NCI-H2081 treated with DMSO at 0.1 percent for 48 hours (cell line): Measurements from ENCODE around the gene RPH3AL.

Experiments
- DNase-seq: peaks from one replicate; lab custom pipeline; 2025; lab: John Stamatoyannopoulos, UW

The RPH3AL gene

DNA sequence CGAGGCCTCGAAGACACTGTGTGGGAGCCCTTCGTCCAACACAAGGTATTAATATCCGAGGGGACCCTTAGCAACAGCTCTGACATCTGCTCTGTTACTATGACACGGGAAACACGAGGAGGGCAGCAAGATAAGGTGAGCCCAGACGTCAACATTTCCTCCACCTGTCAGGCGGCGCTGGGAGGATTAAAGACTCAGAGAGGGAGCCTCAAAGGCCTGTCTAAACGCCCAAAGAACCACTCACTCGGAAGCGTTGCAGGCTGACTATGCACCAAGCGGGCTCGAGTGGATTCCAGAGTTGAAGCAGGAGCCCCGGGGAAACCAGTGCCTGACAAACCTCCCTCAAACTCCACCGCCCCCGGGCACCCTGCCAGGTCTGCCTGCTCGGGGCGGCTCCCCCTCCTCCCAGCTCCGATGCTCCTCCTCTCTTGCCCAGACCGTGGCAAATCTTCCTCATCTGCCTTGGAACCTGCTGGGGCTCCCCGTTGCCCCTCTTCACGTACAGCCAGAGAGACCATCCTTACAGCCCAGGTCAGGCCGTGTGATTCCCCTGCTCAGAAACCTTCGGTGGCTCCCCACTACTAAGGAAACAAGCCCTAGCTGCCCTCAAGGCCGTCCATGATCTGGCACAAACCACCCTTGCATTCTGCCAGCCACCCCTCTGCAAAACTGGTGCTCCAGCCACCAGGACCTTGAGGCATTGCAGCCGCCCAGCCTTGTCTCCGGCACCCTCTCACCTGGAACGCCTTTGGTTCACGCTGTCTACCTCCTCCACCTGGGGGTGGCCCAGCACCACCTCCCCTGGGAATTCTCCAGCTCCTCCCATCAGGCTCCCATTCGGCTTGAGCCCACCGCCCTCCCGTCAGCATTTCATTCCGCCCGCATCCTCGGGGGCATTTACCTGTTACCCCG lies 16.2 kb downstream of the RPH3AL start:
- DNase-seq: no peak

DNA sequence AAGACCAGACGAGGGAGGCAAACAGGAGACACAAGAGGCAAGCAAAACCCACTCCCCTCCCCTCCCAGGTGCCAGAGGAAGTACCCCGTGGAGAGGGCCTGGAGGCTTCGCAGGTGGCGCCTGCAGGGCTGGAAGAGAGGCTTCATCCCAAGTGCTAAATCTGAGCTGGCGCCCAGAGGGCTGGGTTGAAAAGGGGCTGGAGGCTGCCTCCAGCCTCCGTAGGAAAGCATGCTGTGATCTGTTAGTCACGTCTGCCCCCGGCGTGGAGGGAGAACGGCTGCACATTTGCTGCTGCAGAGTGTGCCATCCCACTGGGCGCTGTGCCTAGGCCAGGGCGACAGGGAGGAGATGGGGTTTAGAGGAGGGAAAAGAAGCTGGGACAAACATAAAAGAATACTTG lies 16.9 kb downstream of the RPH3AL start:
- DNase-seq: no peak

DNA sequence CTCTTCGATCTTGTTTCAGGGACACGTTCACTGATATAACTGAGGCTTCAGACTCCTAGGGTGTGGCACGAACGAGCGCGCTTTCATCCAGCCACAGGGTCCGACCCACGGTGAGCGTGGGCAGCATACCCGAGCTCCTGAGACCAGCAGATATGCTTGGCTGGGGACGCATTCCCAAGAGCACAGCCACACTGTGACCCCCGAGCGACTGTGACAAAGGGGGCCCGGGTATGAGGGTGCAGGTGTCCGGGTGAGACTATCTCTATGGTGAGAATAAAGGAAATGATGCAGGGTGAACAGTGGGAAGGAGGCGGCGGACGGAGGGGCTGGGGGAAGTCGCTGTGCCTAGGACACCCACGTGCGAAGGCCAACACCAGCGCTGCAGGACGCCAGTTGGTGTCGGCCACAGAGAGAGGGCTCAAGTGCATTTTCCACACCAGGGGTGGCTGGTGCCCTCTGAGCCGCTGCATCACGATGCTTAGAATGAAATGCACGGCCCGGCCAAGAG lies 17.6 kb downstream of the RPH3AL start:
- DNase-seq: no peak

DNA sequence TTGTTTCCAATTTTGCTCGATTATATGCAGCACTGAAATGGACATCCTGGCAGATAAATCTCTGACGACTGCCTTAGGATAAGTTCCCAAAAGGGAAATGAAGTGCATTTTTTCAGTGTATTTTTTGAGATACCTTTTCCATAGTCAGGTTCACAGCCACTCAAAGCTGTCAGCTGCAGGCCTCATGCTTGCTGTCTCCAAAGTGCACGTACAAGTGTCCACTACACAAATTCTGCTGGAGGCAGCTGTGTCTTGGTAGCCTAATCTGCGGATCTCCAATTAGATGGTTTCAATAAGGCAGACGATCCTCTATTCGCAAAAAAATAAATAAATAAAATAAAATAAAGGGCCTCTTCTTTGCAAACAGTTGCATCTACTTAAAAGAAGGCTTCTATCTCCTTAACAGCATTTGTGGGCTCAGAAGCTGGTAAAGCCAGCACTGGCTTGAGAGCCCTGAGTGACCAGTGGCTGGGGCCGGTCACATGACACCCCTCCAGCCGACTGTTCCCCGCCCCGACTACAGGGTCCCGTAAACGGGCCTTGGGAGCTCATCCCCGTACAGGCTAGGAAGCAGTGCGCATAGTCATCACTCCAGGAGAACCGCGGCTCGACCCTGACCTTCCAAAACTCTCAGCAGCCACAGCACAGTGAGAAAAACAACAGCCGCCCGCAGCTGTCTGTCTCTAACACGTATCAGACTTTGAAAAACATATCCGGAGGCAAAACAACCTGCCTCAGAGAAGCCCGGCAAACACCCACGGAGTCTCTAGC lies 18.8 kb downstream of the RPH3AL start:
- no peak for DNase-seq

DNA sequence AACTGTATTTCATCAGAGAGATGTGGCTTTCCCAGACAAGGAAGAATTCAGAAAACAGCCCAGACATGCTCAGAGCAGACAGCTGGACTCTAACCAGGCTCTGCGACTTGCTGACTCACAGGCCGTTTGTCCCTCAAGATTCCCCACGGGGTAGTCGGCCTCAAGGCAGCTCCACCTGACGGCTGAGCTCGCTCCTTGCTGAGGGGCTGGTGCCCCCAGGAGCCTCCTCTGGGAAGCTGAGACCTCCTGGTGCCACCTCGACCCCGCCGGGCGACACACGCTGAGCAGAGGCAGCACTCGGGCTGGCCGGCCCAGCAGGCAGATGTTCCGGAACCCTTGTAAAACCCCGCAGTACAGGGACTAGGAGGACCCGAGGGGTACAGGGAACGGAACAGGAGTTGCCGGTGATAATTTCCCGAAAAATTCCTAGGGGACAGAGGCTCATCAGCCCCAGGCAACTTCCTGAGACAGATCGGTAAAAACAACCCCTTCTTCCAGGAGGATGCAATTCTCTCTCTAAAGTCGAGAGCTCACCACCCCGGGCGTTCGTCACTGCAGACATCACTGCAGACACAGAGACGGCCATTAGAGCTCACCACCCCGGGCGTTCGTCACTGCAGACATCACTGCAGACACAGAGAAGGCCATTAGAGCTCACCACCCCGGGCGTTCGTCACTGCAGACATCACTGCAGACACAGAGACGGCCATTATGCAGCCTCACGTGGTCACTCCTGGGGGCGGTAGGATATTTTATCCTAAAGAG lies 19.9 kb downstream of the RPH3AL start:
- no peak for DNase-seq

DNA sequence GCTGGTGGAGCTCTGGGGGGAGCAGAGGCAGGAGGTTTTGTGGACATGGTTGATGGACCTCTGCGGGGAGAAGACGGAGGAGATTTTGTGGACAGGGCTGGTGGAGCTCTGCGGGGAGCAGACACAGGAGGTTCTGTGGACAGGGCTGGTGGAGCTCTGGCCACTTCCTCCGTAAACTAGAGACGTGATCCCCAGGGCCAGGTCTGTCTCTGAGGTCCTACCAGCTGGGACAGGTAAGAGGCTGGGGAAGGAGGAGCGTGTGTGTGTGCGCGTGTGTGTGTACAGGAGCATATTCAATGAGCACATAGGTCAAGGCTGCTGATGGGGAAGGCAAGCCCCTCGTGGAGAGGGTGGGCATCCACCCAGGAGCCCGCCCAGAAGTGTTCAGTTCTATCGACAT lies 20.6 kb downstream of the RPH3AL start:
- no peak for DNase-seq

DNA sequence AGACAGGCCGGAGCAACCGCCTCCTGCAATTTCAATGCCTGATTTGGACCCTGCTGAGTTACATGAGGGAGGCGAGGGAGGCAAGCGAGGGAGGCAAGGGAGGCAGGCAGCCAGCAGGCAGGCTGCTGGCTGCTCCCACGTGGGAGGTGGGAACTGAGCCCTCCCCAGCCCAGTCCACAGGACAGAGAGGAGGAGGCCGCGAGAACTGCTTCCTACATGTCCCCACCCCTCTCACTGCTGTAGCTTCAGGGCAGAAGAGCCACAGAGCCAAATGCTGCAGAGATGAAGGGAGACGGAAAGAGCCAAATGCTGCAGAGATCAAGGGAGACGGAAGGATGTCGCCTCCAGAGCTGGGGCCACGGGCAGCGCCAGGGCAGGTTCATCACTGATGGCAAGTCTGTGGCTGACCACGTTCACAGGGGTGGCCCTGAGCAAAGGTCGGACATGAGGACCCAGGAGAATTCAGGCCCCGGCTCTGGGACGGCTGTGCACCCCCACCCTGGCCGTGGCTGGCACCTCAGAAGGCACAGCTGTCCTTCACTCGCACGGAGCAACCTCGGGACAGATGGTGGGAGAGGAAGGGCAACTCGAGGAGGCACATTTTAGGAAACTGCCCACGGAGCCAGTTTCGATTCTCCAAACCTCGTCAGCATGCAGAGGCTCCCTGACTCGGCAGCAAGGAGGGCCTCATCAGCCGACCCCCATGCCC lies 21.5 kb downstream of the RPH3AL start:
- no peak for DNase-seq

DNA sequence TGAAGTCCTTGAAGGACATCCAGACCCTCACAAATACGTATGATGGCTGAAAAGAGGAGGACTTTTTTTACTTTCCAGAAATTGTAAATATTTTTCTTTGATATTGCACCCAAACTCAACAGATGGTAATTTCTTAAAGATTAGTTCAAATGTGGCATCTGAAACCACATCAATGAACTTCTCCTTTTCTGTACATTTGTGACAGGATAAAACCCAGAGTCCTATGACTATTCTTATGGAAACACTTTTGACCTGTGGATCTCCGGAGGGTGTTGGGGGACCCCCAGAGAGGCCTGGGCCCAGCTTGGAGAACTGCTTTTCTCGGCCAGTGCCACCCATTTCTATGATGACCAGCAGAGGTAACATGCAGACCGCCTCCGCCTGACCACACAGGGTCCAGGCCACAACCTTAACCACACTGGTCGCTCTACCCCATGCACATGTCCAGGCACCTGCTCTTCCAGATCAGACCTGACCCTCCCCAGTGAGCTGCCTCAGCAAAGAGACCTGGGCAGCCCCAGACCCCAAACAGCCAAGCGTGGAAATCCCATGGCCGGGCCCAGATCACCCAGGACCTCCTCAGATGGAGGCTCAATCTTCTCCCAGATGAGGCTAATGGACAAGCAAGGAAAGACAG lies 22.7 kb downstream of the RPH3AL start:
- DNase-seq: no peak

DNA sequence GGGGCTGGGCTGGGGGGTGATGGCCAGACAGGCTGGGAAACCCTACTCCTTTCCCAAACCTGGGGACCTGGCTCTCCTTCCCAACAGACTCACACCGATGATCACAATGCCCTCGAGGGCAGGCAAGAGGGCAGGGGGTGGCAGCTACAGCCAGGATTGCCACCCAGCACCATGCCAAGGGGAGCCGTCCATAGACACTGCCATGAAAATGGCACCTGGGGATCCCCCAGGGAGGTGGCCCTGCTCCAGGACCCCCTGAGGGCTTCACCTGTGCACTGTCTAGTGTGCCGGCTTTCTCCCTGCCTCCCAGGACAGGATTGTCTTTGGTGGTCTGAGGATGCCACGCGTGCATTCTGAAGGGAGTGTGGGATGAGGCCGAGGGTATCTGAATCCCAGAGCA lies 24.6 kb downstream of the RPH3AL start:
- no peak for DNase-seq

DNA sequence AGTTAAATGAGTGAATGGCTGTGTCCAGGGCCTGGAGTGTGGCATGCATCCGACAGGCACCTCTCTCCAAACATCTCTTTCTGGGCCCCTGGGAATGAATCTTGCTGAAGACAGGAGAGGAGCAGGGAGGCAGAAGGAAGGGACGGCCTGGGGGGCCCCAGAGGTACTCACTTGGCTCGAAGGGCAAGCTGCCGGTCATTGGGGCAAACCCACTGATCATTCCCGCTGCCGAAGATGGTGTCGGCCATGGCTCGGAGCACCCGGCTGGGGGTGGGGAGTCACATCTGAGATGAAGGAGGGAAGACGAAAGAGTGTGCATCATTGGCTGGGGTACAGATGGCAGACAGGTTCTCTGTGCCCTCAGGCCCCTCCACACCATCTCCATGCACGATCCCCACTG lies 25.3 kb downstream of the RPH3AL start:
- no peak for DNase-seq

DNA sequence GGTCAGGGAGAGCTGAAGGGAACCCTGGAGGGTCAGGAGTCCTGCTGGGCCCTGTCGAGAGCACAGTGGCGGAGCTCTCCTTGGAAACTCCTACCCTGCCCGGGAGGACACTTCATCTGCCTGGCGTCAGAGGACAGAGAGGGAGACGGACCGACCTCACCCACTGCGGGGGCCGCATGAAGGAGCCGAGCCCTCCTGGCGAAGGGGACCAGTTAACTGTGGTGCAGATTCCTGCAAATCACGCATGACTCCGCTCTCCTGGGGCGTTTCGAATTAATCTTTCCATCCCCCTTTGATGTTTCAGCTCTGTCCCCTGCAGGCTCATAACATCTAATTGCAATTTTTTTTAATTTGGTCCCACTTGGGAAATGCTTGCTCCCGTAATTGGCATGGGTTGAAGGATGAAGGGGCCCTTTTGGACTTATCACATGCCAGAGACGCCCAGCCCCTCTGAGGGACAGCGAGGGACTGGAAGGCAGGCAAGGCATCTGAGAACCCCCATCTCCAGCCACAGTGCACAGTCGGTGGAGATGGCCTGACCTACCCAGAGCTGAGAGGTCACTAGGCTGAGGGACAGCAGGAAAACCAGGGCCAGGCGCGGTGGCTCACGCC lies 26.5 kb downstream of the RPH3AL start:
- no peak for DNase-seq

DNA sequence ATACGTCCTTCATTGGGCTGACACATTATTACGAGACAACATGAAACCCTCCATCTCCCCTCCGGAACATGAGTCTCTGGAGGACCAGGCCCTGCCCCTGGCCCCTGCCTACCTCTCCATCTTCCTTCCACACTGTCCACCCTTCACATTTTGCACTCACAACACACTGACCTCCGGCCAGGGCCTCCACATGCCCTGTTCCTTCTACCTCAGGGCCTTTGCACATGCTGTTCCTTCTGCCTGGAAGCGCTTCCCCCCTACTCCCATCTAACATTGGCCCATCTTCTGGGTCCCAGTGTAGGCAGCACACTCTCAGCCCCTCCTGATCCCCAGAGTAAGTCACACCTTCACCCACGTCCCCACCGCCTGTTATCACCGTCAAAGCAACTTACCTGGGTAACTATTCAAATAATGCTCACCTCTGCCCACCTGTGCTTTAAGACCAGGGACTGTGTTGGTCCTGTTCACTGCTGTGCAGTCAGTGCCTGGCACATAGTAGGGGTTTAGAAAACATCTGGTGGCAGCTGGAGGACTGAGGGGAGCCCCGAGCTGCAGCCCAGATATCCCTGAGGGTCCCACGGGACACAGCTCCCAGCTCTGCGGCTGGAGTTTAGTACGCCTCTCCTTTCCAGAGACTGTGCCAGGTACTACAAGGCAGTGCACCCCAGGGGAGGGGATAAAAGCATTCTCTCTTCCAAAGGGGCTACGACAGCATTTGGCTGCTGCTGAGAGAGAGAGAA lies 27.2 kb downstream of the RPH3AL start:
- DNase-seq: no peak

DNA sequence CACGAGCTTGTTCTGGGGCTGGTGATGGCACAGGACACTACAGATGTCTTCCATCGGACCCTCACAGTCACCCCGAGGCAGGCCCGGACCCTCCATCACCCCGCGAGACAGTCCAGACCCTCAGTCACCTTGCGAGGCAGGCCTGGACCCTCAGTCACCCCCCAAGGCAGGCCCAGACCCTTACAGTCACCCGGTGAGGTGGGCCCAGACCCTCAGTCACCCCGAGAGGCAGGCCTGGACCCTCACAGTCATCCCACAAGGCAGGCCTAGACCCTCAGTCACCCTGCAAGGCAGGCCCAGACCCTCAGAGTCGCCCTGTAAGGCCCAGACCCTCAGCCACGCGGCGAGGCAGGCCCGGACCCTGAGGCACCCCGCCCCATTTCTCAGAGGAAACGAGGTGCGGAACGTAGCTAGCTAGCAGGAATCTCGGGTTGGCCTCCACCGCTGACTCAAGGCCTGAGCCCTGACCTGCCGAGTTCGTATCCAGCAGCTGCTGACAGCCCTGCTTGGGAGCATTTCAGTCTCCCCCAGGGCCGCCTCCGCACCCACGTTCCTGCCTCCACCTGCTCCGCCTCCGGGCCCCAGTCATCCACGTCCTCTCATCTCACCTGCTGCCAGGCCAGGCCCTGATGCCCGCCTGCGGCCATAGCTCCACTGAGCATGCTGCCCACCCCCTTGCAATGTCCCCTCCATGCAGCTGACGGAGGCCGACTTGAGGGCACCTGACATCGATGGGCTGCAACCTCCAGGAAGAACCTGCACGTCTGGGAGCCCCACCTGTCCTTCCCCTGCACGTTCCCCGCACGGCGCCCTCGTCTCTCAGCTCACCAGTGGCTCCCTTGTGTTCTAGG lies 28.7 kb downstream of the RPH3AL start:
- DNase-seq: no peak

DNA sequence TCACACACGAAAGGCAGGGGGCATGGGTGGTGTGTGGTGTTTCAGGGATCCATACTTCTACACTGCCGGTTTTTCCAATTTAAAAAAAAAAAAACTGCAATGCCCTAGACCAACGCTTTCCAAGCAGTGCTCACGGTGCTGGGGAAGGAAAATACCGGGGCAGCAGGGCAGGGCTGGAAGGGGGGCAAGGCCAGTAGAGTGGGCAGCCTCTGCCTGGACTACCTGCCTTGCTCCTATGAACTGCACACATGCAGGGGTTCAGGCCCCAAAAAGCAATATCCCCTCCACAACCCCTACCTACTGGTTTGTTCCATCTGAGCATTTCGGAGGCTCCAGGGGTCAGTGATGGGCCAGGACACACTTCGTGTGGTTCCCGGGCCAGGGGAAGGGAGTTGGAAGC lies 29.4 kb downstream of the RPH3AL start:
- DNase-seq: no peak

DNA sequence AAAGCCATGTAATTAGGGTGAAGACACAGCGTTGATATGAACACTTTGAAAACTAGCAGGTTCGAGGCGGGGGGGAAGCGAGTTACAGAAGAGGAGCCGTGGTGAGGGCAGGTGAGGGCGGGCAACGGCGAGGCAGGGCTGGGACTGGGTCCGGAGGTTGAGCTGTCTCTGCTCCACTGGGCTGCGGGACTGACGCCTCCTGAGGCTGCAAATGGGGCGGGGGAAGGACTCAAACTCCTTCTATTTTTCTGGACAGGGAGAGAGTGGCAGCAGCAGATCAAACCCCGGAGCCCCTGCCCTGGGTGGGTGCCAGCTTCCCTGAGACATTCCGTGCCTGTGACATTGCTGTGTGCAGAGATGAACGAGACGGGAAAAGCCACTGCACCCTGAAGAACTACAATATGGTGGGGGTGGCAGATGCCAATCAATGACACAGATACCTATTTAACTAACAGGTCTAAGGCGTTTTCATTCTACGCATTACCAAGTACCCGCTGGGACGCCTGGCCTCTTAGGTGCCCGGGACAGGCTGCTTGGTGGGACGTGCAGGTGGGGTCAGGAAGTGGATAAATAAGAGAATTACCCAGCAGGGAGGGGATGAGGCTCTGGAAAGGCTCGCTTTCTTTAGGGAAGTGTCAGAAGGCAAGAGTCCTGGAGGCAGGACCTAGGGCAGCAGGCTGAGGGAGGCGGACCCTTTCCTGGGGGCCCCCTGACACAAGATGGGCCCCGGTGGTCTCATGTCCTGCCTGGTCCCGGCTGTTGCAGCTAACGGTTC lies 30.4 kb downstream of the RPH3AL start:
- no peak for DNase-seq

DNA sequence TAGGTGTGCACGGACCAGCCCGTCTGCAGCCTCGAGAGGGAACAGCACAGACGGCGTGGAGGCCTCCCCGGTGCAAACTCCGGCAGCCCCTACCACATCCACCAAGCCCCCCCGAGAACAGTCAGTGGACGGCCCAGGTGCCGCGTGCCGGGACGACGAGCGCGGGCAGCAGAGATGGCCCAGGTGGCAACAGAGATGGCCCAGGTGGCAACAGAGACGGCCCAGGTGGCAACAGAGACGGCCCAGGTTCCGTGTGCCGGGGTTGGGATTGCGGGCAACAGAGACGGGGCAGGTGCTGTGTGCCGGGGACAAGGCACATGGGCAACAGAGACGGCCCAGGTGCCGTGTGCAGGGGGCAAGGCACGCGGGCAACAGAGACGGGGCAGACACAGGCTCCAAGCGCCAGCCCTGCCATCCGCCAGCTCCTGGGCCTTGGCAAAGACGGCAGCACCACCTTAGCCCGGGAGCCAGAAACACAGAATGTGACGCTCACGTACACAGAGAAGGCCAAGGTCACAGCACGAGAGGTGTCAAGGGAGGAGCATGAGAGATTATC lies 31.1 kb downstream of the RPH3AL start:
- no peak for DNase-seq

DNA sequence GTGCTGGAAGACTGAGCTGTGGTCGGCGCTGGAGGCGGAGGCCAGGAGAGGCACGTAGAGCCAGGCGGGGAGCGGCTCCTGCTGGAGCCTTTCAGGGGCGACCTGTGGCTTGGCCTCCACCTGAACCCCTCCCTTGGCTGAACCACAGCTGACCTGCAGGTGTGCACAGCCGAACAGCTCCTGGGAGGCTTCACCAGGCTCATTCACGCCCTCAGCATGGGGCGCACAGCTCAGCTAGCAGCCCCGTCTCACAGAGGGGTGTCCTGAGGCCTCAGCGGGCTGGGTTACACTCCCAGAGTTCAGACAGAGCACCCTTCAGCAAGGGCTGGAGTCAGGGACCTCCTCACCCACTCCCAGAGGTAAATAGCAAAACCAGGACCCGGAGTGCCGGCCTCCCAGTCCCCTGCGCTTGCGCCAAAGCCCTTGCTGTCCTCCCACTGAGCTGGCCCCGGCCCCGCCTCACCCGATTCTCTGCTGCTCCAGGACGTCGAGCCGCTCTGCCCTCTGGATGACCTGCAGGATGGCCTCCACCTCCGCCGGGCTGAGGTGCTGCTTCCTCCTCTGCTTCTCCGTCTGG lies 31.7 kb downstream of the RPH3AL start:
- no peak for DNase-seq

DNA sequence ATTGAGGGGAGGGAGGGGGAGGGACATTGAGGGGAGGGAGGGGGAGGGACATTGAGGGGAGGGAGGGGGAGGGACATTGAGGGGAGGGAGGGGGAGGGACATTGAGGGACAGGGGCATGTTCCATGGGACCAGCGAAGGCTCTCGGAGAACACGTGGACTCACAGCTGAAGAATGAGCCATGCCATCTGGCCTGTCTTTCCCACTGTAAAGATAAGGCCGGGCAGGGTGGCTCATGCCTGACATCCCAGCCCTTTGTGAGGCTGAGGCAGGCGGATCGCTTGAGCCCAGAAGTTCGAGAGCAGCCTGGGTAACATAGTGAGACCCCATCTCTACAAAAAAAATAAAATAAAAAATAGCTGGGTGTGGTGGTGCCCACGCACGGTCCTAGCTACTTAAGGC lies 32.5 kb downstream of the RPH3AL start:
- no peak for DNase-seq
